Fibroblast of the aortic adventitia (primary cell): Measurements from ENCODE around the gene IL9R. TPM values are rescaled to one million over a fixed set of nuclear protein-coding genes. Genes with fewer than 3 reads are reported as not detected.
"Not testable (repeated sequence)": the region's sequence is repeated elsewhere in the genome, so short reads cannot be mapped to it uniquely, and the experiment has no call there.

Experiments
- DNase-seq: peaks from one replicate; pipeline ENCODE4 v3.0.0-alpha.2; 2010; ENCODE audit warnings: low read depth
- H3K4me3 ChIP-seq: 2 replicates; pipeline ENCODE4 v1.5.1; 2011; ENCODE audit warnings: low read depth, mild to moderate bottlenecking, control low read depth, low read length, moderate library complexity
- total RNA-seq: library from RNA; depleted of rRNA; stranded (reverse); fragments of >200 nt; gene quantifications from 2 replicates; pipeline ENCODE4 v1.2.3, GENCODE V29; 2012; ENCODE audit warnings: low replicate concordance

Gene IL9R
- total RNA-seq, 1 donor = not detected

GRCh38 chrX:156029707-156030442 is 32.4 kb downstream of the IL9R start:
- not testable (repeated sequence) for DNase-seq, H3K4me3 ChIP-seq

GRCh38 chrX:156030474-156030873 is 33.0 kb downstream of the IL9R start:
- DNase-seq = not testable (repeated sequence)

More at GRCh38 chrX:156030474-156030873, 33.0 kb downstream of the IL9R start:
- H3K4me3 ChIP-seq = not testable (repeated sequence)

Other genes starting within 250 kb of the IL9R start
- 44.9 and 54.5 TPM in 2 replicates for gene VAMP7, start 116.4 kb upstream of the IL9R start, total RNA-seq